ENCODE measurements around the gene FOXJ3. TPM values are rescaled to one million over a fixed set of nuclear protein-coding genes. Genes with fewer than 3 reads are reported as not detected.
A peak's percentile ranks its signal among the peaks of the same experiment; 100 is the strongest.

Gene FOXJ3
- total and polyA plus RNA-seq, 8 donors, result 6.8 to 25.5 (median 20.2) TPM

GRCh38 chr1:42163536-42164503, 171.2 kb downstream of the FOXJ3 start:
- H3K36me3 ChIP-seq, result no peaks in the 10 kb centered on the region
- H3K27me3 ChIP-seq, result no peaks in the 10 kb centered on the region
- ATAC-seq (no peak), DNase-seq (peak in 1 of 6 donors; percentile 54), FAIRE-seq (no peak)
- H3K4me3 ChIP-seq, result no peak overlapping the region
- H3K27ac ChIP-seq, result no peak overlapping the region
- no peaks in the 10 kb centered on the region for H3K4me1 ChIP-seq
- TF ChIP-seq CTCF (IDR thresholded peaks at IDR 0.05), result no peak
- WGBS, 2 donors, result 72 to 75% methylated on average over 16 of the region's 16 CpGs
- no peaks in the 10 kb centered on the region for H3K9me3 ChIP-seq
- intact Hi-C loops (cut with DNase I), result no loop called here

DNA sequence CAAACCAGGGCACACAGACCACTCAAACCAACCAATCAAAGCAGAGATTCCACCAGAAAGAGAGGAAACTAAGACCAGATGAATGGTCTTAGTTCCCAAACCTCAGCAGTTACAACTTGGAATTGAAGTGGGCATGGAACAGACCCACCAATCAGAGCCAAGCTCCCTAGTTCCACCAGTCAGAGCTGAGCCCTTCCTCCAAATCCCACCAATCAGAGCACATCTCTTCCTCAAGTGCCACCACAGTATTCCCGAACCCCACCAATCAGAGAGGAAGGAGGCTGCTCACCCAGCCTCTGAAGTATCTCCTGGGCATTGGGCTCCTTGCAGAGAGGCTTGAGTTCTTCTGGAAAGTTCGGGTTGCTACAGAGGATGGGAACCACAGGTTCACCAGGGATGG, 171.9 kb downstream of the FOXJ3 start:
- Histone ChIP-seq H3K9me3 (no peaks in the 10 kb centered on the region), H3K4me3 (no peak overlapping the region), H3K36me3 (no peaks in the 10 kb centered on the region), H3K4me1 (no peaks in the 10 kb centered on the region), H3K27me3 (no peaks in the 10 kb centered on the region), H3K27ac (no peak overlapping the region)
- WGBS, 2 donors, result 83 to 90% methylated on average over 2 of the region's 2 CpGs
- no peak for TF ChIP-seq CTCF (IDR thresholded peaks at IDR 0.05)
- no peak for DNase-seq
- no peak for ATAC-seq
- intact Hi-C loops (cut with DNase I), result no loop called here
- FAIRE-seq, result no peak

DNA sequence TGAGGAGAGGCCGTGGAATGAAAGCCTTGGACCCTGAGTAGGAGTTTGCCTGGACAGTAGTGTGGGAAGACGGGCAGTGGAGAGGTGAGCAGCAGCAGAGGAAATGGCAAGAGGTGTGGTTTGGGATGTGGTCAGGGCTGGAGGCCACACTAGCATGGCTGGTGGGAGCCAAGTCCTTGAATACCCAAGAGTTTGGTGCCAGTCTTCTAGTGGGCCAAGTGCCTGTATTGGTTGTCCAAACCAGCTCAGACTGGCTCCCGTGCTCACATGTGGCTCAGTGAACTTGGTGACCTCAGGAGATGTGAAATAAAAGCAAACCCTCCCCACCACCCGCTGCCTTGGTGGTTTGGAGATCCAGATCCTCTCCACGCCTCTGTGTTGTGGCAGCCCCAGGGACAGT, 172.9 kb downstream of the FOXJ3 start:
- intact Hi-C loops (cut with DNase I), result no loop called here

DNA sequence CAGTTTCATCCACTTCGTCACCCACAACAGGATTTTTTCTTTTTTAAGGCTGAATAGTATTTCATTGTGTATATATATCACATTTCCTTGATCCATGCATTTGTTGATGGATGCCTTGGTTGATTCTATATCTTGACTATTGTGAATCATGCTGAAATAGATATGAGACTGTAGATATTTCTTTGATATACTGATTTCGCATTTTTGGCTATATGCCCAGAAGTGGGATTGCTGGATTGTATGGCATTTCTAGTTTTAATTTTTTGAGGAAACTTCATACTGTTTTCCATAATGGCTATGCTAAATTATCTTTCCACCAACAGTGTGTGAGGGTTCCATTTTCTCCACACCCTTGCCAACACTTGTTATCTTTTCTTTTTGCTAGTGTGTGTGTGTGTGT, 176.8 kb downstream of the FOXJ3 start:
- 52 to 63% methylated on average over 2 of the region's 2 CpGs for WGBS, 2 donors
- Histone ChIP-seq H3K27ac (no peak overlapping the region), H3K4me3 (no peak overlapping the region), H3K9me3 (no peaks in the 10 kb centered on the region), H3K36me3 (no peaks in the 10 kb centered on the region), H3K27me3 (no peaks in the 10 kb centered on the region), H3K4me1 (peaks cover 2 to 4% (median 4%) of the 10 kb centered on the region in 3 donors)
- ATAC-seq (no peak), DNase-seq (no peak), FAIRE-seq (no peak)
- intact Hi-C loops (cut with DNase I), result no loop called here
- no peak for TF ChIP-seq CTCF (IDR thresholded peaks at IDR 0.05)

More for the DNA sequence above, 172.9 kb downstream of the FOXJ3 start:
- FAIRE-seq, result no peak
- Histone ChIP-seq H3K27ac (no peak overlapping the region), H3K4me1 (no peaks in the 10 kb centered on the region), H3K4me3 (no peak overlapping the region), H3K9me3 (no peaks in the 10 kb centered on the region), H3K27me3 (no peaks in the 10 kb centered on the region), H3K36me3 (no peaks in the 10 kb centered on the region)
- TF ChIP-seq CTCF (IDR thresholded peaks at IDR 0.05), result no peak
- WGBS, 2 donors, result 87 to 90% methylated on average over 5 of the region's 5 CpGs
- DNase-seq, result no peak
- no peak for ATAC-seq

GRCh38 chr1:42157667-42158066, 177.4 kb downstream of the FOXJ3 start:
- no peak for TF ChIP-seq CTCF (IDR thresholded peaks at IDR 0.05)
- Histone ChIP-seq H3K36me3 (no peaks in the 10 kb centered on the region), H3K4me3 (no peak overlapping the region), H3K9me3 (no peaks in the 10 kb centered on the region), H3K4me1 (peaks cover 7 to 10% (median 9%) of the 10 kb centered on the region in 3 donors), H3K27ac (no peak overlapping the region), H3K27me3 (no peaks in the 10 kb centered on the region)
- ATAC-seq (no peak), DNase-seq (no peak), FAIRE-seq (no peak)
- intact Hi-C loops (cut with DNase I), result no loop called here
- 72 to 74% methylated on average over 7 of the region's 7 CpGs for WGBS, 2 donors
